Activated T-cell treated with anti-CD3 and anti-CD28 coated beads, Interleukin-2, amount 50 U/mL, for 1 hour (primary cell): Measurements from ENCODE around the gene ST6GALNAC6.
A peak's percentile ranks its signal among the peaks of the same experiment; 100 is the strongest.
"Not testable (repeated sequence)": the region's sequence is repeated elsewhere in the genome, so short reads cannot be mapped to it uniquely, and the experiment has no call there.

ENCODE experiments used
- DNase-seq: peaks from one replicate; pipeline ENCODE4 v3.0.0-alpha.2; 2020

The ST6GALNAC6 gene

GRCh38 chr9:127871531-127871930 lies 27.9 kb downstream of the ST6GALNAC6 start:
- DNase-seq: no peak

GRCh38 chr9:127870887-127871286 lies 28.5 kb downstream of the ST6GALNAC6 start:
- DNase-seq: no peak

GRCh38 chr9:127870153-127870491 lies 29.3 kb downstream of the ST6GALNAC6 start:
- not testable (repeated sequence) for DNase-seq

- DNase-seq: peak; percentile 79
These were observed 29.9 kb downstream of the ST6GALNAC6 start for GRCh38 chr9:127869310-127870152.

- DNase-seq: no peak
These were observed 31.0 kb downstream of the ST6GALNAC6 start for GRCh38 chr9:127868278-127868902.

- DNase-seq: no peak
These were observed 31.8 kb downstream of the ST6GALNAC6 start for GRCh38 chr9:127867356-127868277.

- no peak for DNase-seq
These were observed 32.9 kb downstream of the ST6GALNAC6 start for GRCh38 chr9:127866535-127866934.

- DNase-seq: no peak
These were observed 33.5 kb downstream of the ST6GALNAC6 start for GRCh38 chr9:127865645-127866464.

- DNase-seq: no peak
These were observed 36.2 kb downstream of the ST6GALNAC6 start for GRCh38 chr9:127863191-127863621.

- peak; percentile 48 for DNase-seq
These were observed 37.1 kb downstream of the ST6GALNAC6 start for GRCh38 chr9:127862075-127863011.

GRCh38 chr9:127860779-127861178 lies 38.6 kb downstream of the ST6GALNAC6 start:
- no peak for DNase-seq

- DNase-seq: no peak
These were observed 39.1 kb downstream of the ST6GALNAC6 start for GRCh38 chr9:127860260-127860659.

GRCh38 chr9:127858041-127858512 lies 41.3 kb downstream of the ST6GALNAC6 start:
- no peak for DNase-seq

- no peak for DNase-seq
These were observed 42.1 kb downstream of the ST6GALNAC6 start for GRCh38 chr9:127857278-127857677.

GRCh38 chr9:127856729-127857116 lies 42.7 kb downstream of the ST6GALNAC6 start:
- DNase-seq: no peak

GRCh38 chr9:127856094-127856728 lies 43.2 kb downstream of the ST6GALNAC6 start:
- no peak for DNase-seq

- DNase-seq: no peak
These were observed 43.9 kb downstream of the ST6GALNAC6 start for GRCh38 chr9:127855522-127855921.

GRCh38 chr9:127854960-127855359 lies 44.4 kb downstream of the ST6GALNAC6 start:
- DNase-seq: no peak

- DNase-seq: no peak
These were observed 45.1 kb downstream of the ST6GALNAC6 start, which contains the start of gene ENG for GRCh38 chr9:127854184-127854806. Gene ENG (minus strand): TSS chr9:127854658. CDS start chr9:127854355, 303 bp downstream.
